Right ventricle myocardium superior (tissue), 1 donor: ENCODE data around the gene SEMA3F. TPM values are rescaled to one million over a fixed set of nuclear protein-coding genes. Genes with fewer than 3 reads are reported as not detected.

Experiments used
- ATAC-seq: fragments of 200-7000 bp; cut with Tn5 transposase; one replicate; pipeline ENCODE4 v1.9.1; 2020; ENCODE audit warnings: mild to moderate bottlenecking; ENCODE audit not compliant: poor library complexity
- DNase-seq: peaks from one replicate; pipeline ENCODE4 v3.0.0-alpha.2; 2020
- intact Hi-C: fragments of 100-400 bp; cut with DNase I; formaldehyde crosslinking; loops from one replicate; pipeline ENCODE4 v1.11.2; 2022
- total RNA-seq: library from RNA; stranded (reverse); fragmentation: NEBNext Ultra II Directional; extraction: Animal tissue kit (Norgen Biotek cat#: 25700); gene quantifications from one replicate; pipeline ENCODE4 v1.2.1, GENCODE V29; 2021
- donor health status: DM: no; HTN: yes; CAD: no; lungs with severe emphysema.

SEMA3F gene
- total RNA-seq, 1 donor from 2014 or later: 10.8 TPM

- ATAC-seq: no peak
- intact Hi-C loops: no loop called here
- no peak for DNase-seq
Observed at GRCh38 chr3:50127251-50127691, 27.9 kb upstream of the SEMA3F start.

- ATAC-seq (no peak), DNase-seq (no peak)
- intact Hi-C loops: no loop called here
Observed at GRCh38 chr3:50128001-50128400, 27.1 kb upstream of the SEMA3F start.

GRCh38 chr3:50130436-50130835 is 24.7 kb upstream of the SEMA3F start:
- DNase-seq (peak; percentile 1), ATAC-seq (no peak)
- intact Hi-C loops: no loop called here

- DNase-seq: no peak
- ATAC-seq: no peak
- intact Hi-C loops: no loop called here
Observed at GRCh38 chr3:50132421-50133282, 22.5 kb upstream of the SEMA3F start.

- intact Hi-C loops: no loop called here
- DNase-seq: no peak
Observed at GRCh38 chr3:50133283-50133615, 21.9 kb upstream of the SEMA3F start.

GRCh38 chr3:50134367-50134766 is 20.8 kb upstream of the SEMA3F start:
- intact Hi-C loops: no loop called here
- DNase-seq (no peak), ATAC-seq (no peak)

More at GRCh38 chr3:50133283-50133615, 21.9 kb upstream of the SEMA3F start:
- no peak for ATAC-seq

- intact Hi-C loops: no loop called here
- DNase-seq (no peak), ATAC-seq (no peak)
Observed at GRCh38 chr3:50135964-50136363, 19.2 kb upstream of the SEMA3F start.

- intact Hi-C loops: no loop called here
- ATAC-seq: peak; percentile 80
- no peak for DNase-seq
Observed at GRCh38 chr3:50136714-50137405, 18.3 kb upstream of the SEMA3F start.

GRCh38 chr3:50137531-50137930 is 17.6 kb upstream of the SEMA3F start:
- intact Hi-C loops: no loop called here
- ATAC-seq: no peak

GRCh38 chr3:50138266-50139200 is 16.6 kb upstream of the SEMA3F start:
- ATAC-seq (no peak), DNase-seq (no peak)
- intact Hi-C loops: no loop called here

More at GRCh38 chr3:50137531-50137930, 17.6 kb upstream of the SEMA3F start:
- no peak for DNase-seq

GRCh38 chr3:50139308-50139707 is 15.8 kb upstream of the SEMA3F start:
- no peak for ATAC-seq
- intact Hi-C loops: no loop called here
- DNase-seq: no peak

GRCh38 chr3:50139718-50140423 is 15.3 kb upstream of the SEMA3F start:
- DNase-seq (no peak), ATAC-seq (no peak)
- intact Hi-C loops: no loop called here

GRCh38 chr3:50140990-50141389 is 14.1 kb upstream of the SEMA3F start:
- DNase-seq: no peak
- intact Hi-C loops: no loop called here
- no peak for ATAC-seq

- DNase-seq: no peak
- intact Hi-C loops: no loop called here
- ATAC-seq: no peak
Observed at GRCh38 chr3:50146316-50146901, 8.7 kb upstream of the SEMA3F start.

- no peak for DNase-seq
- intact Hi-C loops: no loop called here
- ATAC-seq: no peak
Observed at GRCh38 chr3:50147016-50147415, 8.1 kb upstream of the SEMA3F start.

- no peak for DNase-seq
- ATAC-seq: no peak
- intact Hi-C loops: no loop called here
Observed at GRCh38 chr3:50147447-50147846, 7.7 kb upstream of the SEMA3F start.

- ATAC-seq (no peak), DNase-seq (no peak)
- intact Hi-C loops: no loop called here
Observed at GRCh38 chr3:50147861-50148260, 7.3 kb upstream of the SEMA3F start.

- DNase-seq: no peak
- ATAC-seq: no peak
- intact Hi-C loops: no loop called here
Observed at GRCh38 chr3:50150404-50150750, 4.7 kb upstream of the SEMA3F start.
